ENCODE results near the gene GADD45A.

DNA sequence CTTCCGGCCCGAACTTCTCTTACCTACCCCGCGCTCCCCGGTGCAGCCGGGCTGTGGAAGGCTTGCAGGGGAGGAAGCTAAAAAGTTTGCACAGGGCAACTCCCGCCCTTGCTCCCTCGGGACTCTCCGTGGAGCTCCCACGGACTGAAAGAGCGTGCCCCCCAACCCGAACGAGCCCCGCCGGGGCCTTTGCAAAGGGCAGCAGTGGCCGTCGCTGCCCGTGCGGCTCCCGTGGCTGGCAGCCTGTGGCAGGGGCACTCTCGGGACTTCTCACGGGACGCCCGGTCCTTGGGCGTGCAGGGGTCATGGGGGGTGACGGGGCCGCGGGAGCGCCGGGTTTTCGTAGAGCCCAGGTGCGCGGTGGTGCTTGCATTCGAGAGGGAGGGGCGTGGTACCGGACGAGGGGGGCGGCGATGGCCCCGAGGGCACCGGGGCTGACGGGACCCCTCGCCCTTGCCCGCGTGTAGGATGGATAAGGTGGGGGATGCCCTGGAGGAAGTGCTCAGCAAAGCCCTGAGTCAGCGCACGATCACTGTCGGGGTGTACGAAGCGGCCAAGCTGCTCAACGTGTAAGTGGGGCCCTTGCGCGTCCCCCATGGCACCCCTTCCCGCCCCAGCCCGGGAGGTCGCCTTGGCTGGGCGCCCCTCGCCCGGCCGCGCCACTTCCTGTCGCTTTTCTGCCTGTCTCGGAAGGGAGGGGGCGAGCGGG, 711 bp downstream of the GADD45A start:
- TF ChIP-seq, protein P1, sequence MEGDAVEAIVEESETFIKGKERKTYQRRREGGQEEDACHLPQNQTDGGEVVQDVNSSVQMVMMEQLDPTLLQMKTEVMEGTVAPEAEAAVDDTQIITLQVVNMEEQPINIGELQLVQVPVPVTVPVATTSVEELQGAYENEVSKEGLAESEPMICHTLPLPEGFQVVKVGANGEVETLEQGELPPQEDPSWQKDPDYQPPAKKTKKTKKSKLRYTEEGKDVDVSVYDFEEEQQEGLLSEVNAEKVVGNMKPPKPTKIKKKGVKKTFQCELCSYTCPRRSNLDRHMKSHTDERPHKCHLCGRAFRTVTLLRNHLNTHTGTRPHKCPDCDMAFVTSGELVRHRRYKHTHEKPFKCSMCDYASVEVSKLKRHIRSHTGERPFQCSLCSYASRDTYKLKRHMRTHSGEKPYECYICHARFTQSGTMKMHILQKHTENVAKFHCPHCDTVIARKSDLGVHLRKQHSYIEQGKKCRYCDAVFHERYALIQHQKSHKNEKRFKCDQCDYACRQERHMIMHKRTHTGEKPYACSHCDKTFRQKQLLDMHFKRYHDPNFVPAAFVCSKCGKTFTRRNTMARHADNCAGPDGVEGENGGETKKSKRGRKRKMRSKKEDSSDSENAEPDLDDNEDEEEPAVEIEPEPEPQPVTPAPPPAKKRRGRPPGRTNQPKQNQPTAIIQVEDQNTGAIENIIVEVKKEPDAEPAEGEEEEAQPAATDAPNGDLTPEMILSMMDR (IDR thresholded peaks at IDR 0.05; ENCODE audit: poor library complexity), result no peak
- no peak for TF ChIP-seq EZH2phosphoT487 (IDR thresholded peaks at IDR 0.05; ENCODE audit: low read depth, severe bottlenecking, unreplicated experiment)
